ENCODE measurements around the gene LDLRAD4.
A peak's percentile ranks its signal among the peaks of the same experiment; 100 is the strongest.

The LDLRAD4 gene

GRCh38 chr18:13206301-13206700 is 12.3 kb upstream of the LDLRAD4 start:
- no peak for DNase-seq

- DNase-seq, result no peak
Observed at GRCh38 chr18:13207294-13207693, 11.3 kb upstream of the LDLRAD4 start.

GRCh38 chr18:13211534-13211933 is 7.0 kb upstream of the LDLRAD4 start:
- DNase-seq, result no peak

- DNase-seq, result no peak
Observed at GRCh38 chr18:13213036-13213795, 5.3 kb upstream of the LDLRAD4 start.

- DNase-seq, result no peak
Observed at GRCh38 chr18:13214609-13215008, 4.0 kb upstream of the LDLRAD4 start.

GRCh38 chr18:13216092-13216582 is 2.4 kb upstream of the LDLRAD4 start:
- DNase-seq, result peak; percentile 73 to 90

GRCh38 chr18:13216711-13217465 is 1.7 kb upstream of the LDLRAD4 start:
- no peak for DNase-seq

GRCh38 chr18:13217466-13217961 is 1.0 kb upstream of the LDLRAD4 start:
- DNase-seq, result peak in 1 of 2 donors; percentile 35

- DNase-seq, result no peak
Observed at GRCh38 chr18:13217971-13218367, 591 bp upstream of the LDLRAD4 start.

GRCh38 chr18:13218997-13219396 is 437 bp downstream of the LDLRAD4 start:
- no peak for DNase-seq

- DNase-seq, result no peak
Observed at GRCh38 chr18:13219593-13220159, 1.1 kb downstream of the LDLRAD4 start.

GRCh38 chr18:13220361-13220991 is 1.9 kb downstream of the LDLRAD4 start:
- no peak for DNase-seq

- DNase-seq, result no peak
Observed at GRCh38 chr18:13221869-13222855, 3.6 kb downstream of the LDLRAD4 start.

GRCh38 chr18:13222856-13223281 is 4.3 kb downstream of the LDLRAD4 start:
- DNase-seq, result no peak

- no peak for DNase-seq
Observed at GRCh38 chr18:13223311-13224143, 5.0 kb downstream of the LDLRAD4 start.

GRCh38 chr18:13225261-13225660 is 6.7 kb downstream of the LDLRAD4 start:
- no peak for DNase-seq

GRCh38 chr18:13226533-13227144 is 8.1 kb downstream of the LDLRAD4 start:
- no peak for DNase-seq

GRCh38 chr18:13227910-13228309 is 9.3 kb downstream of the LDLRAD4 start:
- no peak for DNase-seq

GRCh38 chr18:13229001-13229671 is 10.6 kb downstream of the LDLRAD4 start:
- DNase-seq, result no peak

- no peak for DNase-seq
Observed at GRCh38 chr18:13231151-13231550, 12.6 kb downstream of the LDLRAD4 start.

Measured in hippocampal formation (tissue), 2 donors.